22Rv1 (cell line): ENCODE data around the gene RAD54L2.
"Not testable (repeated sequence)": the region's sequence is repeated elsewhere in the genome, so short reads cannot be mapped to it uniquely, and the experiment has no call there.

Experiments used
- ZFX ChIP-seq: fragments of 450-650 bp; IDR thresholded peaks from 2 replicates; pipeline ENCODE4 v1.6.1; 2017; ENCODE audit warnings: antibody characterized with exemption, borderline replicate concordance
- TF ChIP-seq, protein P1 (sequence below): fragments of 450-650 bp; IDR thresholded peaks from 2 replicates; pipeline ENCODE4 v1.5.1; 2017; ENCODE audit warnings: mild to moderate bottlenecking

DNA sequence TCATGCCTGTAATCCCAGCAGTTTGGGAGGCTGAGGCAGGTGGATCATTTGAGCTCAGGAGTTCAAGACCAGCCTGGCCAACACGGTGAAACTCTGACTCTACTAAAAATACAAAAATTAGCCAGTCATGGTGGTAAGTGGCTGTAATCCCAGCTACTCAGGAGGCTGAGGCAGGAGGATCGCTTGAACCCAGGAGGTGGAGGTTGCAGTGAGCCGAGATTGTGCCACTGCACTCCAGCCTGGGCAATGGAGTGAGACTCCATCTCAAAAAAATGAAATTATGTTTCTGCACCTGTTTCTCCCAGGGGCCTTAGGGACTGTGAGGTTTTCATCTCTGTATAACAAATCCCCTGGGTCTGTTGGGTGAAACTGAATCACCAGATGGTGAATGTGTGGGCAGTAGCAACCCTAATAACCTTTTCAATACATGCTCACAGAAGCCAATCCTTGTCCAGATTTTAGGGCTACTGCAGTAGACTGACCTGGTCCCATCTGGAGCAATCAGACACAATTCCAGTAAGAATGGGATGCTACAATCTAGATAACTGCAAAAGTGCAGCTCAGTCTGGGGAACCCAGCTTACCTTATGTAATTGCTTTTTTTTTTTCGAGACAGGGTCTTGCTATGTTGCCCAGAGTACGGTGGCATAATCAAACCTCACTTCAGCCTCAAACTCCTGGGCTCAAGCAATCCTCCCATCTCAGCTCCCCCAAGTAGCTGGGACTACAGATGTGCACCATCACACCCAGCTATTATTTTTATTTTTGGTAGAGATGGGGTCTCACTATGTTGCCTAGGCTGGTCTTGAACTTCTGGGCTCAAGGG, 17.4 kb upstream of the RAD54L2 start:
- TF ChIP-seq, protein P1, sequence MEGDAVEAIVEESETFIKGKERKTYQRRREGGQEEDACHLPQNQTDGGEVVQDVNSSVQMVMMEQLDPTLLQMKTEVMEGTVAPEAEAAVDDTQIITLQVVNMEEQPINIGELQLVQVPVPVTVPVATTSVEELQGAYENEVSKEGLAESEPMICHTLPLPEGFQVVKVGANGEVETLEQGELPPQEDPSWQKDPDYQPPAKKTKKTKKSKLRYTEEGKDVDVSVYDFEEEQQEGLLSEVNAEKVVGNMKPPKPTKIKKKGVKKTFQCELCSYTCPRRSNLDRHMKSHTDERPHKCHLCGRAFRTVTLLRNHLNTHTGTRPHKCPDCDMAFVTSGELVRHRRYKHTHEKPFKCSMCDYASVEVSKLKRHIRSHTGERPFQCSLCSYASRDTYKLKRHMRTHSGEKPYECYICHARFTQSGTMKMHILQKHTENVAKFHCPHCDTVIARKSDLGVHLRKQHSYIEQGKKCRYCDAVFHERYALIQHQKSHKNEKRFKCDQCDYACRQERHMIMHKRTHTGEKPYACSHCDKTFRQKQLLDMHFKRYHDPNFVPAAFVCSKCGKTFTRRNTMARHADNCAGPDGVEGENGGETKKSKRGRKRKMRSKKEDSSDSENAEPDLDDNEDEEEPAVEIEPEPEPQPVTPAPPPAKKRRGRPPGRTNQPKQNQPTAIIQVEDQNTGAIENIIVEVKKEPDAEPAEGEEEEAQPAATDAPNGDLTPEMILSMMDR, result not testable (repeated sequence)
- not testable (repeated sequence) for TF ChIP-seq ZFX
